Suprapubic skin (tissue), 4 donors: ENCODE measurements around the gene CALML6. TPM values are rescaled to one million over a fixed set of nuclear protein-coding genes. Genes with fewer than 3 reads are reported as not detected.
A peak's percentile ranks its signal among the peaks of the same experiment; 100 is the strongest.

Source experiments
- DNase-seq, 2 donors: peaks; one replicate each; pipeline ENCODE4 v3.0.0-alpha.2; 2019; ENCODE audit warnings: low spot score in 2 of 2
- H3K27ac ChIP-seq: fragments of 200-600 bp; sonication (generic); one replicate; pipeline ENCODE4 v1.5.1; 2019
- H3K27me3 ChIP-seq: fragments of 200-600 bp; sonication (generic); one replicate; pipeline ENCODE4 v1.5.1; 2019
- H3K36me3 ChIP-seq: fragments of 200-600 bp; sonication (generic); one replicate; pipeline ENCODE4 v1.5.1; 2019
- H3K4me1 ChIP-seq: fragments of 200-600 bp; sonication (generic); one replicate; pipeline ENCODE4 v1.5.1; 2019
- H3K4me3 ChIP-seq: fragments of 200-600 bp; sonication (generic); one replicate; pipeline ENCODE4 v1.5.1; 2019; ENCODE audit warnings: mild to moderate bottlenecking
- H3K9me3 ChIP-seq: fragments of 200-600 bp; sonication (generic); one replicate; pipeline ENCODE4 v1.5.1; 2019
- EP300 ChIP-seq: sonication (generic); formaldehyde crosslinking; IDR thresholded peaks from one replicate; pipeline ENCODE4 v1.6.1; 2017; ENCODE audit warnings: antibody characterized with exemption
- POLR2A ChIP-seq, 2 donors: fragments of 450-650 bp; IDR thresholded peaks; one replicate each; pipeline ENCODE4 v1.6.1; 2017; ENCODE audit warnings: antibody characterized with exemption in 2 of 2, mild to moderate bottlenecking in 2 of 2, moderate library complexity in 2 of 2
- POLR2AphosphoS5 ChIP-seq, 3 donors: sonication (generic); formaldehyde crosslinking; IDR thresholded peaks; one replicate each; pipeline ENCODE4 v1.6.1; 2017; ENCODE audit warnings: antibody characterized with exemption in 3 of 3
- WGBS: methylation state at CpG from one replicate; pipeline ENCODE4 v1.1.5; 2018; 5-methylcytosine and 5-hydroxymethylcytosine counted together
- total RNA-seq, 4 donors: library from RNA; depleted of rRNA; stranded (reverse); fragments of >200 nt; gene quantifications; one replicate each; pipeline ENCODE4 v1.1.0, GENCODE V29; 2016
- TF ChIP-seq, protein P1 (sequence below), 2 donors: fragments of 200-600 bp in 1 of 2; fragments of 450-650 bp in 1 of 2; sonication (generic) in 1 of 2; IDR thresholded peaks; one replicate each; pipeline ENCODE4 v1.5.1; 2016 to 2019; ENCODE audit warnings: antibody characterized with exemption in 2 of 2, mild to moderate bottlenecking in 1 of 2, moderate library complexity in 1 of 2

CALML6 gene
- total RNA-seq, 4 donors from 2014 or later: 0.30 to 3.3 (median 0.81) TPM; not detected in 1

DNA sequence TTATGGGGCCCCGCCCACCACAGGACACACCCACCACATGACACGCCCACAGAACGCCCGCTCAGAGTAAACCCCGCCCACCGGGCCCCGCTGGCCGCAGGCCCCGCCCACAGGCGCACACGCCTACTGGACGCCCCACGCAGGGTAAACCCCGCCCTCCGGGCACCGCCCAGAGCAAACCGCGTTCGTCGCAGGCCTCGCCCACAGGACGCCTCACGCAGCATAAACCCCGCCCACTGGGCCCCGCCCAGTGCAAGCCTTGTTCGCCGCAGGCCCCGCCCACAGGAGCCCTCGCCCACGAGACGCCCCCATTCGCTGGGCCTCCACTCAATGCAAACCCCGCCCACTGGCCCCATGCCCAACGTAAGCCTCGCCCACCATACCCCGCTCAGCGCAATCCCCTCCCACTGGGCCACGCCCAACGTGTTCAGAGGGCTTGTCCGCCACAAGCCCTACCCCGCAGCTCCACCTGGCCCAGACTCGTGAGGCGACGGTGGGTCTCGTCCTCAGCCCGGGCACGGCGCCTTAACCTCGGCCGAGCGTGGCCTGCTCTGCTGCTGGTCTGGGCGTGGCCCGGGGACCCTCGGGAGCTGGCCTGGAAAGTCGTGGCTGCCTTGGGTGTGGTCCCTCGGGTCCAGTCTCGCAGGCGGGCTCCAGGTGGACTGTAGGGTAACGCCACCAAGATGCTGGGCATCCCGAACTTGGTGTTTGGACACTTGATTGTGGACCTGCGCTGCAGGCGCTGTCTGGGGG is 4.4 kb downstream of the CALML6 start:
- TF ChIP-seq EP300: no peak
- TF ChIP-seq, protein P1, sequence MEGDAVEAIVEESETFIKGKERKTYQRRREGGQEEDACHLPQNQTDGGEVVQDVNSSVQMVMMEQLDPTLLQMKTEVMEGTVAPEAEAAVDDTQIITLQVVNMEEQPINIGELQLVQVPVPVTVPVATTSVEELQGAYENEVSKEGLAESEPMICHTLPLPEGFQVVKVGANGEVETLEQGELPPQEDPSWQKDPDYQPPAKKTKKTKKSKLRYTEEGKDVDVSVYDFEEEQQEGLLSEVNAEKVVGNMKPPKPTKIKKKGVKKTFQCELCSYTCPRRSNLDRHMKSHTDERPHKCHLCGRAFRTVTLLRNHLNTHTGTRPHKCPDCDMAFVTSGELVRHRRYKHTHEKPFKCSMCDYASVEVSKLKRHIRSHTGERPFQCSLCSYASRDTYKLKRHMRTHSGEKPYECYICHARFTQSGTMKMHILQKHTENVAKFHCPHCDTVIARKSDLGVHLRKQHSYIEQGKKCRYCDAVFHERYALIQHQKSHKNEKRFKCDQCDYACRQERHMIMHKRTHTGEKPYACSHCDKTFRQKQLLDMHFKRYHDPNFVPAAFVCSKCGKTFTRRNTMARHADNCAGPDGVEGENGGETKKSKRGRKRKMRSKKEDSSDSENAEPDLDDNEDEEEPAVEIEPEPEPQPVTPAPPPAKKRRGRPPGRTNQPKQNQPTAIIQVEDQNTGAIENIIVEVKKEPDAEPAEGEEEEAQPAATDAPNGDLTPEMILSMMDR (IDR thresholded peaks at IDR 0.05): no peak
- TF ChIP-seq POLR2AphosphoS5 (IDR thresholded peaks at IDR 0.05): no peak
- TF ChIP-seq POLR2A (IDR thresholded peaks at IDR 0.05): no peak
- peak overlapping the region; percentile 43 for H3K27ac ChIP-seq
- H3K27me3 ChIP-seq: no peaks in the 10 kb centered on the region
- DNase-seq: peak; percentile 99
- no peaks in the 10 kb centered on the region for H3K9me3 ChIP-seq
- no peaks in the 10 kb centered on the region for H3K36me3 ChIP-seq
- 0% methylated on average over 9 of the region's 62 CpGs for WGBS
- H3K4me1 ChIP-seq: peaks cover 41% of the 10 kb centered on the region
- H3K4me3 ChIP-seq: peak overlapping the region; percentile 63

DNA sequence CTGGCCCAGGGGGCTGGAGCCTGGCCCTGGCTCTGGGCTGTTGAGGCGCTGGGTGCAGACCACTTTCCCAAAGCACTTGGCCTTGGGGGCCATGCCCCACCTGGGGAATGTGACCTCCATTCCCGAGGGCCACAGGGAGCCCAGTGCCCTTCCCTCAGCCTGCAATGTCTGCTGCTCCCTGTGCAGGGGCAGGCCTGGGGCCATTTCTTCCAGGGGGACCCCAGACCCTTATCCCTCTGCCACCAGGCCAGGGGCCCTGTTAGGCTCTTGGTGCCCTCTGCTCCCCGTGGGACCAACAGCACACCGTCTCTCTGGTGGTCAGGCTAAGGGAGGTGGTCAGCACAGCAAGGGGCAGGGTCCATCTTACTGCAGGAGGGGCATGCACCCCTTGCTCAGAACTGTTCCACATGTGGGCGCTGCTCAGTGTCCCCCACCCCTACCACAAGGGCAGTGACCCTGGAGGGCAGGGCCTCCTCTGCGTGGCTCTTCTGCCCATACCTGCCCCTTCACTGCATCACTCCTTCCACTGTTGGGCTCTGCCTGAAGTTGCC is 5.1 kb downstream of the CALML6 start:
- TF ChIP-seq POLR2AphosphoS5 (IDR thresholded peaks at IDR 0.05) (no peak), EP300 (no peak), POLR2A (IDR thresholded peaks at IDR 0.05) (no peak)
- TF ChIP-seq, protein P1 (IDR thresholded peaks at IDR 0.05): no peak
- DNase-seq: no peak
- 75% methylated on average over 5 of the region's 6 CpGs for WGBS
- H3K4me3 ChIP-seq: peak overlapping the region; percentile 63
- no peaks in the 10 kb centered on the region for H3K9me3 ChIP-seq
- H3K27ac ChIP-seq: peak overlapping the region; percentile 43
- peaks cover 39% of the 10 kb centered on the region for H3K4me1 ChIP-seq
- H3K36me3 ChIP-seq: no peaks in the 10 kb centered on the region
- no peaks in the 10 kb centered on the region for H3K27me3 ChIP-seq

DNA sequence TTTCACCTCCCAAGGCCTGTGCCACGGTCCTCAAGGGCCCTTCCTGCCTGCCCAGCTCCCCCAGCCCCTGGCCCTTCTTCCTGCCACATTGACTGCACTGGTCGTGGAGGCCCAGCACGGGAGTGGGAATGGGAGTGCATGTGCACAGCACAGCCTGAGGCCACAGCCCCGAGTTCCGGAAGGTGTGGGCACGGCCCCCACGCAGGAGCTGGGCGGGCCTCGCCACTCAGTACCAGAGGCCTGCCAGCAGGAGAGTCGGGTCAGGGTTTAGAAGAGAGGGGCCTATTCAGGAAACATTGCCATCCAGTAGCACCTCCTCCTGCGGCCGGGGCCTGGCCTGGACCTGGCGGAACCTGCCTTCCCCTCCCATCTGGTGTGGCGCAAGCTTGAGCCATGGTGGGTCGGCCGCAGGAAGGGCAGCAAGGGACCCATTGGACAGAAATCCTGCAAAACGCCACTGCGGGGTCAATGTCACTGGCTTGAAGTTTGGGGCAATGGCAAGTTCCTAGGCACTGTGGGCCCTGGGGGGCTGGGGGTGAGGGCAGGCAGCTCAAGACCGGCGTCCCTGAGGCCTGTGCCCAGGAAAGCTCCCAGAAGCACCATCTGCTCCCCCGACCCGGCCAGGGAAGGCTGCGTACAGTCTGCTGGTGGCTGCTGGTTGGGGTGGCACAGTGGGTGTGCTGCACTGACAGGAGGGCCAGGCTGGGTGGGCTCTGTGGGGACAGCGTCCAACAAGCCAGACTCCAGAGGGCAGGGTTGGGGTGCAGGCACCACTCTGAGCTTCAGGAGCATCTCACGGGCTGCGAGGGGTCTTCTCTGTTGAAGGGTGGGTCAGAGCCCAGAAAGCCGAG is 5.8 kb downstream of the CALML6 start:
- Histone ChIP-seq H3K36me3 (no peaks in the 10 kb centered on the region), H3K4me3 (no peak overlapping the region), H3K9me3 (no peaks in the 10 kb centered on the region), H3K4me1 (peaks cover 32% of the 10 kb centered on the region), H3K27ac (no peak overlapping the region), H3K27me3 (no peaks in the 10 kb centered on the region)
- WGBS: 90% methylated on average over 13 of the region's 27 CpGs
- TF ChIP-seq, protein P1 (IDR thresholded peaks at IDR 0.05): no peak
- no peak for TF ChIP-seq POLR2A (IDR thresholded peaks at IDR 0.05)
- TF ChIP-seq EP300: no peak
- no peak for TF ChIP-seq POLR2AphosphoS5 (IDR thresholded peaks at IDR 0.05)
- peak; percentile 72 to 80 for DNase-seq

- no peak overlapping the region for H3K4me3 ChIP-seq
- no peaks in the 10 kb centered on the region for H3K9me3 ChIP-seq
- no peaks in the 10 kb centered on the region for H3K36me3 ChIP-seq
- H3K4me1 ChIP-seq: peaks cover 26% of the 10 kb centered on the region
- peak; percentile 67 to 77 for DNase-seq
- no peak overlapping the region for H3K27ac ChIP-seq
- no peaks in the 10 kb centered on the region for H3K27me3 ChIP-seq
- no peak for TF ChIP-seq POLR2A (IDR thresholded peaks at IDR 0.05)
- TF ChIP-seq EP300: no peak
- TF ChIP-seq POLR2AphosphoS5 (IDR thresholded peaks at IDR 0.05): no peak
- TF ChIP-seq, protein P1 (IDR thresholded peaks at IDR 0.05): no peak
- WGBS: 90% methylated on average over 2 of the region's 6 CpGs
Measured at GRCh38 chr1:1921459-1921862, 6.4 kb downstream of the CALML6 start.
